ENCODE data around the gene KRTAP10-10. TPM values are rescaled to one million over a fixed set of nuclear protein-coding genes. Genes with fewer than 3 reads are reported as not detected.

Gene KRTAP10-10
- total RNA-seq, 2 experiments from 2014 or later, result not detected

DNA sequence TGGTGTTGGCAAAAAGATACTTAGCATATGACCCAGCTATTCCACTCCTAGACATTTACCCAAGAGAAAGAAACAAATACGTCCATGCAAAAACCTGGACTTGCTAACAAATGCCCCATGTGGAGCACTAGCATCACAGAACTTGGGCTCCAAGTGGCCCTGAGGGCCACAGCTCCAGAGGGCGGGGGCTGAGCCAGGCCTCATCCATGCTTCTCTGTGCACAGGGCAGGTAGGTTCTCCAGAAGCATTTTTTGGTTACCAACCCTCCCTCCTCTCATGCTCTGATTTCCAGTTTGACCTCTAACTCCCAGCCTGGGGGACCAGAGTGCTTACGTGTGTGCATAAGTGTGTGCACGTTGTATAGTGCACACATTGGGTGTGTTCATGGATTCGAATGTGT, 27.5 kb downstream of the KRTAP10-10 start:
- no peaks in the 10 kb centered on the region for H3K36me3 Mint-ChIP-seq (ENCODE audit: low read depth)
- ChIA-PET CTCF (interaction anchor here (1.0 kb wide), 1 partner anchor 77 kb away, joined by 4 read pairs; no protein-coding TSS in a partner anchor), POLR2A (no interaction called here)
- H3K4me3 Mint-ChIP-seq, result no peak overlapping the region
- H3K27me3 Mint-ChIP-seq, result no peaks in the 10 kb centered on the region
- ATAC-seq (no peak), DNase-seq (no peak)
- H3K4me1 Mint-ChIP-seq (ENCODE audit: low read depth), result peaks cover 6% of the 10 kb centered on the region
- no peak for TF ChIP-seq CTCF (IDR thresholded peaks at IDR 0.05)
- H3K27ac Mint-ChIP-seq, result no peak overlapping the region
- H3K9me3 Mint-ChIP-seq, result peaks cover 8% of the 10 kb centered on the region
- intact Hi-C loops (cut with micrococcal nuclease), result no loop called here

DNA sequence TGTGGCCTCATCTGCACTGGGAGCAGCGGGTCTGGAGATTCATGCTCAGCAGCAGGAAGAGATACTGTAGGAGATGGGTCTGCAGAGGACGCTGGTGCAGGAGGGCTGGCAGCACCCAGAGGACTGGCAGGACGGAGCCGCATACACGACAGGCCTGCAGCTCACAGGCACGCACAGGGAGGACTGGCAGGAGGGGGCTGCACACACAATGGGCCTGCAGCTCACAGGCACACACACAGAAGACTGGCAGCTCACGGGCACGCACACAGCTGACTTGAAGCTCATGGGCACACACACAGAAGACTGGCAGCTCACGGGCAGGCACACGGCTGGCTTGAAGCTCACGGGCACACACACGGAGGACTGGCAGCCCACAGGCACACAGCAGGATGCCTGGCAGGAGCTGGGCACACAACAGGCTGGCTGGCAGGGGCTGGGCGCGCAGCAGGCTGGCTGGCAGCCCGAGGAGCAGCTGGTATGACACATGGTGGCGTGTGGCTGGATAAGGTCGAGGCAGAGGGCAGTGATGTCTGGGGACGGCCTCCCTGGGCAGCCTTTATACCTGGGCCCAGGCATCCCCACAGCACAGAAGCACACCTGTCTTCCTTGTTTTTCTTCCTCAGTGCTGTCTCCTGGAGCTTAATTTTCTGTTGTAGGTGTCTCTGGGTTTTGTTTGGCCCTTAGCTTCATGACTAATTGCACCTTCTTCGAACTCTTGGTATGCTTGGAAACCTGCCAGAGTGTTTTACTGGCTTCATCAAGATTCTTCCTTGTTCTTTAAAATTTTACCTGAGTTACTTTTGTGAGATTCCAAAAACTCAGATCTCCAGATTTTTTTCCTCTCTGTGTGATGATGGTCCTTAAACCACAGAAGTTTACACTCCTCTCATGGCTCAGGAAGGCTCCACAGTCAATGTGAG, 29.5 kb downstream of the KRTAP10-10 start, which contains the start of gene KRTAP12-2:
Gene KRTAP12-2, minus strand, starts transcription at position 527 of the 920 bp plus-strand sequence. Its CDS starts 41 bp downstream, at position 486.
- intact Hi-C loops (cut with micrococcal nuclease), result no loop called here
- peaks cover 4% of the 10 kb centered on the region for H3K4me1 Mint-ChIP-seq (ENCODE audit: low read depth)
- DNase-seq (no peak), ATAC-seq (no peak)
- H3K27me3 Mint-ChIP-seq, result no peaks in the 10 kb centered on the region
- no peaks in the 10 kb centered on the region for H3K36me3 Mint-ChIP-seq (ENCODE audit: low read depth)
- POLR2A ChIA-PET, result interaction anchor here (0.9 to 1.4 kb wide), 2 partner anchors 8 to 13 kb away, joined by 3 to 4 read pairs; partner anchors contain the start of gene KRTAP12-3
- CTCF ChIA-PET, result interaction anchor here (0.6 to 1.7 kb wide), 3 partner anchors 47 to 127 kb away, joined by 3 to 5 read pairs (median 3); no protein-coding TSS in a partner anchor
- H3K4me3 Mint-ChIP-seq, result no peak within 1 kb of the TSS
- TF ChIP-seq CTCF (IDR thresholded peaks at IDR 0.05), result no peak
- peaks cover 11% of the 10 kb centered on the region for H3K9me3 Mint-ChIP-seq
- H3K27ac Mint-ChIP-seq, result no peak within 1 kb of the TSS

- H3K36me3 Mint-ChIP-seq (ENCODE audit: low read depth), result no peaks in the 10 kb centered on the region
- POLR2A ChIA-PET, result interaction anchor here (0.9 to 1.4 kb wide), 2 partner anchors 9 to 12 kb away, joined by 3 to 4 read pairs; partner anchors contain the start of gene KRTAP12-3
- DNase-seq, result no peak
- intact Hi-C loops (cut with micrococcal nuclease), result no loop called here
- no peaks in the 10 kb centered on the region for H3K27me3 Mint-ChIP-seq
- no peak for TF ChIP-seq CTCF (IDR thresholded peaks at IDR 0.05)
- peaks cover 13% of the 10 kb centered on the region for H3K9me3 Mint-ChIP-seq
- H3K27ac Mint-ChIP-seq, result no peak overlapping the region
- peaks cover 4% of the 10 kb centered on the region for H3K4me1 Mint-ChIP-seq (ENCODE audit: low read depth)
- no peak for ATAC-seq
- CTCF ChIA-PET, result interaction anchor here (0.6 to 1.7 kb wide), 3 partner anchors 70 to 157 kb away, joined by 3 to 5 read pairs (median 3); no protein-coding TSS in a partner anchor
- H3K4me3 Mint-ChIP-seq, result no peak overlapping the region
Measured at GRCh38 chr21:44667612-44668011, 30.5 kb downstream of the KRTAP10-10 start.

DNA sequence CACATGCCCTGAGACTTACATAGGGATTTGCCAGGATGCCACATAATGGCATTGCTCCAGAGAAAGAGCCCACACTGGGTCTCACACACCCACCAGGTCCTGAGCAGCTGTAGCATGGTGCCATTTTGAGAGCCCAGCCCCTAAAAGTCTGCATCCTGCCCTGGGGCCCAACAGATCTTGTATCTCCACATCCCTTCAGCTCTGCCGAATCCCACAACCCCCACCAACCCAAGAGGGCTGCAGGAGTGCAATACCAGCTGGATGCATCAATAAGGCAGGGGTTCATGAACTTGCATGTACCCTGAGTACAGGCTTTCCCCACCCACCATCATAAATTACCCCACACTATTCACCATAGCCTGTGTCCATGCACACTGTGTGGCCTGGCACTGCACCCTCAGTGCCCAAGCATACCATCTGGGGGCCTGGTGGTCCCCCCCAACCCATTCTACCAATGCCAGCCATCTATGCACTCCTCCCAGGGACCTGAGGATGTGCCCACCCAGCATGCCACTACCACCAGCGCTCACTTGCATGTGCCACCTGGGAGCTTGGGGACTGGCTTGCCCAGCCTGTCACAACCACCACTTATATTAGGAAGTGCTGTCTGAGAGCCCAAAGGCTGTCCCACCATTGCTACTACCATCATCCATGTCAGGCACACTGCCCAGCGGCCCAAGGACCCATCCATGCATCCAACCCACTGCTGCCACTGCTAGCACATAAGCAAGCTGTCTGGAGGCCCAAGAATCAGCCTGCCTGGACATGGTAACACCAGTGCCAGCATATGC, 33.7 kb downstream of the KRTAP10-10 start:
- Mint-ChIP-seq H3K27me3 (no peaks in the 10 kb centered on the region), H3K36me3 (ENCODE audit: low read depth) (peaks cover 3% of the 10 kb centered on the region), H3K4me3 (no peak overlapping the region), H3K9me3 (peaks cover 21% of the 10 kb centered on the region), H3K27ac (no peak overlapping the region), H3K4me1 (ENCODE audit: low read depth) (peaks cover 4% of the 10 kb centered on the region)
- ChIA-PET POLR2A (no interaction called here), CTCF (no interaction called here)
- intact Hi-C loops (cut with micrococcal nuclease), result no loop called here
- ATAC-seq, result no peak
- DNase-seq, result no peak
- TF ChIP-seq CTCF (IDR thresholded peaks at IDR 0.05), result no peak

Measured in activated CD8-positive, alpha-beta T cell treated with anti-CD3 and anti-CD28 coated beads for 36 hours (primary cell).